WTC11 (cell line): ENCODE results near the gene SLC1A4.
"Not testable (repeated sequence)": the region's sequence is repeated elsewhere in the genome, so short reads cannot be mapped to it uniquely, and the experiment has no call there.

Experiments used
- ETV6 ChIP-seq: sonication (generic); formaldehyde crosslinking; IDR thresholded peaks from 2 replicates; pipeline ENCODE4 v1.8.1; 2022; ENCODE audit warnings: mild to moderate bottlenecking, missing genetic modification reagents
- IRF2 ChIP-seq: sonication (generic); formaldehyde crosslinking; IDR thresholded peaks from 2 replicates; pipeline ENCODE4 v1.8.0; 2022; ENCODE audit warnings: low read depth, missing genetic modification reagents, borderline replicate concordance
- NFYB ChIP-seq: sonication (generic); formaldehyde crosslinking; conservative IDR thresholded peaks from 2 replicates; pipeline ENCODE4 v1.8.0; 2022; ENCODE audit warnings: low read depth, missing genetic modification reagents
- ZNF121 ChIP-seq: sonication (generic); formaldehyde crosslinking; IDR thresholded peaks from 2 replicates; pipeline ENCODE4 v1.8.0; 2023; ENCODE audit warnings: missing genetic modification reagents
- TF ChIP-seq, protein P1 (sequence below): fragments of 200-600 bp; IDR thresholded peaks from 2 replicates; pipeline ENCODE4 v1.8.0; 2022; ENCODE audit warnings: antibody characterized with exemption
- TF ChIP-seq, protein P2 (sequence below): sonication (generic); formaldehyde crosslinking; IDR thresholded peaks from 2 replicates; pipeline ENCODE4 v1.8.1; 2023; ENCODE audit warnings: mild to moderate bottlenecking, missing genetic modification reagents, moderate library complexity

DNA sequence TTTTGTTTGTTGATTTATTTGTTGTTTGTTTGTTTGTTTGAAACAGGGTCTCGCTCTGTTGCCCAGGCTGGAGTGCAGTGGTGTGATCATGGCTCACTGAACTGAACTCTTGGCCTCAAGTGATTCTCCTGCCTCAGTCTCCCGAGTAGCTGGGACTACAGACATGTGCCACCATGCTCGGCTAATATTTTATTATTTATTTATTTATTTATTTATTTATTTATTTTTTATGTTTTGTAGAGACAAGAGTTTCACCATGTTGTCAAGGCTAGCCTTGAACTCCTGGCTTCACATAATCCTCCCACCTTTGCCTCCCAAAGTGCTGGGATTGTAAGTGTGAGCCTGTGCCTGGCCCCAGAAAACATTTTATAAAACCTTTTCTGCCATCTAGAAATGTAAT lies 15.0 kb downstream of the SLC1A4 start:
- TF ChIP-seq, protein P1, sequence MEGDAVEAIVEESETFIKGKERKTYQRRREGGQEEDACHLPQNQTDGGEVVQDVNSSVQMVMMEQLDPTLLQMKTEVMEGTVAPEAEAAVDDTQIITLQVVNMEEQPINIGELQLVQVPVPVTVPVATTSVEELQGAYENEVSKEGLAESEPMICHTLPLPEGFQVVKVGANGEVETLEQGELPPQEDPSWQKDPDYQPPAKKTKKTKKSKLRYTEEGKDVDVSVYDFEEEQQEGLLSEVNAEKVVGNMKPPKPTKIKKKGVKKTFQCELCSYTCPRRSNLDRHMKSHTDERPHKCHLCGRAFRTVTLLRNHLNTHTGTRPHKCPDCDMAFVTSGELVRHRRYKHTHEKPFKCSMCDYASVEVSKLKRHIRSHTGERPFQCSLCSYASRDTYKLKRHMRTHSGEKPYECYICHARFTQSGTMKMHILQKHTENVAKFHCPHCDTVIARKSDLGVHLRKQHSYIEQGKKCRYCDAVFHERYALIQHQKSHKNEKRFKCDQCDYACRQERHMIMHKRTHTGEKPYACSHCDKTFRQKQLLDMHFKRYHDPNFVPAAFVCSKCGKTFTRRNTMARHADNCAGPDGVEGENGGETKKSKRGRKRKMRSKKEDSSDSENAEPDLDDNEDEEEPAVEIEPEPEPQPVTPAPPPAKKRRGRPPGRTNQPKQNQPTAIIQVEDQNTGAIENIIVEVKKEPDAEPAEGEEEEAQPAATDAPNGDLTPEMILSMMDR, result not testable (repeated sequence)
- not testable (repeated sequence) for TF ChIP-seq NFYB; IRF2 (CRISPR knock-in tag); ETV6; ZNF121 (CRISPR knock-in tag)
- TF ChIP-seq, protein P2, sequence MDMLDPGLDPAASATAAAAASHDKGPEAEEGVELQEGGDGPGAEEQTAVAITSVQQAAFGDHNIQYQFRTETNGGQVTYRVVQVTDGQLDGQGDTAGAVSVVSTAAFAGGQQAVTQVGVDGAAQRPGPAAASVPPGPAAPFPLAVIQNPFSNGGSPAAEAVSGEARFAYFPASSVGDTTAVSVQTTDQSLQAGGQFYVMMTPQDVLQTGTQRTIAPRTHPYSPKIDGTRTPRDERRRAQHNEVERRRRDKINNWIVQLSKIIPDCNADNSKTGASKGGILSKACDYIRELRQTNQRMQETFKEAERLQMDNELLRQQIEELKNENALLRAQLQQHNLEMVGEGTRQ (CRISPR knock-in tag), result not testable (repeated sequence)
